ENCODE data around the gene KRT36. TPM values are rescaled to one million over a fixed set of nuclear protein-coding genes. Genes with fewer than 3 reads are reported as not detected.

The KRT36 gene
- total RNA-seq = not detected

DNA sequence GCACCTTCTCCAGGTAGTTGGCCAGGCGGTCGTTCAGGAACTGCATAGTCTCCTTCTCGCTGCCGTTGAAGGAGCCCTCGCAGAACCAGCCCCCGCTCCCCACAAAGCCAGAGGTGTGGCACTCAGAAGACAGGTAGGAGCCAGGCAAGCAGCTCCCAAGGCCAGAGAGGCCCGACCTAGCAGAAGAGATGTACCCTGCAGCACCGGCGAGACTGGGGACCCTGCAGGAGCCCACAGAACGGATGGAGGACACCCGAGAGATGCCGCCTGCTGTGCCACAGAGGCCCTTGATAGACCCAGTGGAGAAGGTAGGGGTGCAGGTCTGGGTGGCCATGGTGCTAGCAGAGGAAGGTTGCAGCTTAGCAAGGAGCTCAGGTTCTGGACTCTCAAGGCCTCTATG lies at the start of gene KRT36:
Gene KRT36 (minus strand): TSS at position 380 of the 400 bp plus-strand sequence. CDS start 46 bp downstream, at position 334.
- H3K36me3 ChIP-seq = no peaks in the 10 kb centered on the region
- ATAC-seq = no peak
- no peak within 1 kb of the TSS for H3K27ac ChIP-seq
- H3K9me3 ChIP-seq = no peaks in the 10 kb centered on the region
- H3K4me3 ChIP-seq = no peak within 1 kb of the TSS
- TF ChIP-seq CTCF (IDR thresholded peaks at IDR 0.05) = no peak
- no peak for TF ChIP-seq EP300 (IDR thresholded peaks at IDR 0.05)
- no peak for TF ChIP-seq POLR2A (IDR thresholded peaks at IDR 0.05)
- TF ChIP-seq POLR2AphosphoS5 (IDR thresholded peaks at IDR 0.05) = no peak
- no CpG with 5 or more reads among the region's 12 CpGs for WGBS, 2 donors (ENCODE audit: low coverage in 1 of 2)
- H3K4me1 ChIP-seq = peaks cover 0 to 11% (median 5%) of the 10 kb centered on the region in 3 donors
- no peaks in the 10 kb centered on the region for H3K27me3 ChIP-seq

- no peak for TF ChIP-seq POLR2AphosphoS5 (IDR thresholded peaks at IDR 0.05)
- TF ChIP-seq POLR2A (IDR thresholded peaks at IDR 0.05) = no peak
- TF ChIP-seq CTCF (IDR thresholded peaks at IDR 0.05) = no peak
- TF ChIP-seq EP300 (IDR thresholded peaks at IDR 0.05) = no peak
- ATAC-seq = no peak
- no peaks in the 10 kb centered on the region for H3K9me3 ChIP-seq
- no peaks in the 10 kb centered on the region for H3K4me1 ChIP-seq
- WGBS, 2 donors (ENCODE audit: low coverage in 1 of 2) = no CpG with 5 or more reads among the region's 5 CpGs
- peaks cover 14% of the 10 kb centered on the region for H3K27me3 ChIP-seq
- no peaks in the 10 kb centered on the region for H3K36me3 ChIP-seq
- no peak overlapping the region for H3K27ac ChIP-seq
- no peak overlapping the region for H3K4me3 ChIP-seq
Observed at GRCh38 chr17:41539071-41539492, 49.4 kb upstream of the KRT36 start.

DNA sequence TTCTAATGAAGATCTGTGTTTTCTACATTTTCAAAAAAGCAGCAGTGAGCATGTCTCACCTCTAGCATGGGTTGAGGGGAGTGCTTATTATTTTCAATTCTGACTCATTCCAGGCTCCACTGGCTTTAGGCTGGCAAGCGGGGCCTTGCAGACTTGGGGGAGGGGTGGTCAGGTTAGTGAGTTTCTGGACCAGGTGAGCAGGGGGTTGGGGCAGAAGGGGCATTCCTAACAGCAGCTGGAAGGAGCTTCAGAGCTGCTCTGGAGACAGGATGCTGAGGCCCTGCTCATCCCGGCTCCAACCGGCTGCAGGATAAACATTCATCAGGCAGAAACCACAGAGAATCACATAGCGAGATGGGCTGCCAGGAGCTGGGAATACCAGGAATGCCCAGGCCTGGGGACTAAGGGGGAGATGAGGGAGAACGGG lies 48.9 kb upstream of the KRT36 start:
- TF ChIP-seq EP300 (IDR thresholded peaks at IDR 0.05) (no peak), CTCF (IDR thresholded peaks at IDR 0.05) (no peak), POLR2AphosphoS5 (IDR thresholded peaks at IDR 0.05) (no peak), POLR2A (IDR thresholded peaks at IDR 0.05) (no peak)
- Histone ChIP-seq H3K9me3 (no peaks in the 10 kb centered on the region), H3K36me3 (no peaks in the 10 kb centered on the region), H3K27me3 (peaks cover 18% of the 10 kb centered on the region), H3K4me3 (no peak overlapping the region), H3K4me1 (no peaks in the 10 kb centered on the region), H3K27ac (no peak overlapping the region)
- 0% methylated on average over 1 of the region's 5 CpGs; no CpG with 5 or more reads in 1 of the 2 donors for WGBS, 2 donors (ENCODE audit: low coverage in 1 of 2)
- no peak for ATAC-seq

DNA sequence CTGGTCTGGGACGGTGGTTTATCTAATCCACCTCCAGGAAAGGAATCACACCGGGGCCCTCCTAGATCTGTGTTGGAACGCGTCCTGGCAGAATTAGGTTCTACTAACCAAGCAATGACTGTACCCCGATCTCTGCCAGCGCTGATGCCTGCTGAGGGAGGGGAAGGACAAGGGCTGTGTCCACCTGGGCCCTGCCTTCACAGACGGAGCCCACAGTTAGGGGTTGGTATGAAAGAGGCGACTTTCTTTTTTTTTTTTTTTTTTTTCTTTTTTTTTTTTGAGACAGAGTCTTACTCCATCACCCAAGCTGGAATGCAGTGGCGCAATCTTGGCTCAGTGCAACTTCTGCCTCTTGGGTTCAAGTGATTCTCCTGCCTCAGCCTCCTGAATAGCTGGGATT lies 48.3 kb upstream of the KRT36 start:
- TF ChIP-seq POLR2A (IDR thresholded peaks at IDR 0.05) = no peak
- no peak for TF ChIP-seq CTCF (IDR thresholded peaks at IDR 0.05)
- TF ChIP-seq EP300 (IDR thresholded peaks at IDR 0.05) = no peak
- no peak for TF ChIP-seq POLR2AphosphoS5 (IDR thresholded peaks at IDR 0.05)
- no peak overlapping the region for H3K27ac ChIP-seq
- H3K9me3 ChIP-seq = no peaks in the 10 kb centered on the region
- peaks cover 24% of the 10 kb centered on the region for H3K27me3 ChIP-seq
- H3K4me1 ChIP-seq = no peaks in the 10 kb centered on the region
- WGBS, 2 donors (ENCODE audit: low coverage in 1 of 2) = 86 to 100% methylated on average over 1 to 5 of the region's 9 CpGs
- ATAC-seq = no peak
- no peak overlapping the region for H3K4me3 ChIP-seq
- no peaks in the 10 kb centered on the region for H3K36me3 ChIP-seq

DNA sequence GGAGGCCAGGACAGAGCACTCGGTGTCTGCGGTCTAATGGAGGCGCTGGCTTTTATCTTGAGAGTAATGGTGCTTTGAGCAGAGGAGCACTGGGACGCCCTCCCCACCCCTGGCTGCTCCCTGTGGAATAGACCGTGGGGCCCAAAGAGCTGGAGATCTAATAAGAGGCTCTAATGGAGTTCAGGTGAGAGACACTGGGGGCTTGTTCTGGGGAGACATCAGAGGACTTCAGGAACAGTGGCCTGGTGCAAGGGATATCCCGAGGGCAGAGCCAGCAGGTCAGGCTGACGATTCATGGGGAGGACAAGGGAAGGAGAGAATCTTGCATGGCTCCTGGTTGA lies 47.9 kb upstream of the KRT36 start:
- H3K9me3 ChIP-seq = no peaks in the 10 kb centered on the region
- H3K27me3 ChIP-seq = peaks cover 28% of the 10 kb centered on the region
- no peak overlapping the region for H3K4me3 ChIP-seq
- H3K27ac ChIP-seq = no peak overlapping the region
- no peaks in the 10 kb centered on the region for H3K4me1 ChIP-seq
- no peak for ATAC-seq
- no peaks in the 10 kb centered on the region for H3K36me3 ChIP-seq
- WGBS, 2 donors (ENCODE audit: low coverage in 1 of 2) = 82 to 100% methylated on average over 2 to 6 of the region's 7 CpGs
- TF ChIP-seq CTCF (IDR thresholded peaks at IDR 0.05) (no peak), POLR2AphosphoS5 (IDR thresholded peaks at IDR 0.05) (no peak), POLR2A (IDR thresholded peaks at IDR 0.05) (no peak), EP300 (IDR thresholded peaks at IDR 0.05) (no peak)
